ENCODE data around the gene POLR3K. TPM values are rescaled to one million over a fixed set of nuclear protein-coding genes. Genes with fewer than 3 reads are reported as not detected.

POLR3K gene
- total and polyA plus RNA-seq, 2 donors (not counting 1 experiment from before 2014, with no cell fraction given): 3.3 to 12.9 TPM

DNA sequence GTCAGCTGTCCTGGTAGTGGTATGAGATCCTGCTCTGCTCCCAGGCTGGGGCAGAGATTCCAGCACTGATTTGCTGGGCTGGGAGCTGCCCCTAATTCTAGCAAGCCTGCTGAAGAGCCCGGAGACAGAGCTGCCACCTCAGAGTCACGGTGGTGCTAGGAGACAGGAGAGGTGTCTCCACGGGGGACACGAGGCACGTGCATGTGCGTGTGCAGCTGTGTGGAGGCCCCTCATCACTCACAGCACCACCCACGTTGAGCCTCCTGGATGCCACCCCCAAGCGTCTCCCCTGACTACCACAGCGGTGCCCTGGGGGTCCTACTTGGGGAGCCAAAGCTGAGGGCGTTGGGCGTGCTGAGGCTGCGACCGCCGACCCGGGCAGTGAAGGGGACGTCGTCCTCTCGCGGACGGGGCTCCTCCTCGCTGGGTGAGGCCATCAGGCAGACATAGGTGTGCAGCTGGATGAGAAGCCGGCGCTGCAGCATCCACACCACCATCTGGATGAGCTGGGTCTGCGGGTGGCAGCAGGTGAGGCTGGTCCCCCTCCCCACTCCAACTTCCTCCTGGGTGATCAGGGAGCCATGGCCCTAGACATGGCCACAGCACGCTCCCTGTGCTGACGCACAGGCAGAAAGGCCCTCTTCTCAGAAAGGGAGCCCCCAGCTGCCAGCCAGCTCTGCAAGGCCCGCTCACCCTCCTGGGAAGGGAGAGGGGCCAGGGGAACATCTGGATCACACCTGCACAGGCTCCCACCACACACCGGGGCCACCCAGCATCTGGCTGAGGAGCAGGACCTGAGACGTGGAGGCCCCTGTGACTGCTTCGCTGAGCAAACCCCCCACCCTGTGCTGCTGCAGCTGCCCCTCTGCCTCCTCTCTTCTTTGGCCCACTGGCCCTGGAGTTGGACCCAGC is 36.2 kb upstream of the POLR3K start:
- no peak overlapping the region for H3K9ac ChIP-seq (ENCODE audit: insufficient read depth, low read length)
- no peak for DNase-seq (ENCODE audit: low read depth in 2 of 2)

DNA sequence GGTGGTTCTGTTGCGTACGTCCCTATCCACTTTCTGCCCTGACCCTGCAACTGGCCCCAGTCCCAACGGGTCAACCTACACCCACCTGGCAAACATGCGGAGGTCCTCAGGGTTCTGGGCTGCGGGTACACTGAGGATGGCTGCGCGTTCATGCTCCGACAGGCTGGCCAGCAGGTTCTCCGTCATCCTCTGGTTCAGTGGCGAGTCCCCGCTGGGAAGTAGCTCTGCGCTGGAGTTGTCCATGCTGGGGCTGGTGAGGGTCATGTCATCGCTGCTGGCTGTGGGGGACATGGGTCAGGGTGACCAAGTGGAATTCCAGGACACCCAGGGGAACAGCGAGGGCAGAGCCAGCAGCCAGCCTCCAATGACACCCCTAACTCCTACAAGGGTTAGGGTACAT is 35.2 kb upstream of the POLR3K start:
- Histone ChIP-seq H3K9me3 (ENCODE audit: control insufficient read depth, insufficient read depth, low read depth, low read length) (no peaks in the 10 kb centered on the region), H4K20me1 (ENCODE audit: control insufficient read depth, extremely low read depth, insufficient read depth, low read length) (no peaks in the 10 kb centered on the region), H3K27me3 (ENCODE audit: control insufficient read depth, insufficient read depth, low read length) (no peaks in the 10 kb centered on the region), H2AFZ (ENCODE audit: low read length) (no peak overlapping the region), H3K9ac (ENCODE audit: insufficient read depth, low read length) (no peak overlapping the region), H3K4me2 (ENCODE audit: extremely low read depth, insufficient read depth, low read length) (no peak overlapping the region), H3K36me3 (ENCODE audit: control insufficient read depth, insufficient read depth, low read length) (peaks cover 36% of the 10 kb centered on the region), H3K27ac (ENCODE audit: insufficient read depth, low read length) (no peak overlapping the region), H3K4me3 (replicated peaks in 1 of 4; ENCODE audit: control extremely low read depth in 1 of 4, insufficient read depth in 1 of 4, low read depth in 3 of 4, low read length in 4 of 4) (no peak overlapping the region), H3K79me2 (ENCODE audit: control insufficient read depth, insufficient read depth, low read length) (peaks cover 16% of the 10 kb centered on the region), H3K4me1 (ENCODE audit: control insufficient read depth, extremely low read depth, insufficient read depth, low read length) (peaks cover 24% of the 10 kb centered on the region)
- TF ChIP-seq CTCF (conservative IDR thresholded peaks at IDR 0.05 in 1 of 2, IDR thresholded peaks at IDR 0.05 in 1 of 2; ENCODE audit: low read depth in 1 of 2, low read length in 2 of 2) (no peak), EZH2 (IDR thresholded peaks at IDR 0.05; ENCODE audit: low read length, missing control alignments) (no peak)
- DNase-seq (ENCODE audit: low read depth in 2 of 2): no peak

More for the DNA sequence above, 36.2 kb upstream of the POLR3K start:
- TF ChIP-seq CTCF (conservative IDR thresholded peaks at IDR 0.05 in 1 of 2, IDR thresholded peaks at IDR 0.05 in 1 of 2; ENCODE audit: low read depth in 1 of 2, low read length in 2 of 2): no peak
- TF ChIP-seq EZH2 (IDR thresholded peaks at IDR 0.05; ENCODE audit: low read length, missing control alignments): no peak
- Histone ChIP-seq H3K27me3 (ENCODE audit: control insufficient read depth, insufficient read depth, low read length) (no peaks in the 10 kb centered on the region), H3K4me3 (replicated peaks in 1 of 4; ENCODE audit: control extremely low read depth in 1 of 4, insufficient read depth in 1 of 4, low read depth in 3 of 4, low read length in 4 of 4) (no peak overlapping the region), H2AFZ (ENCODE audit: low read length) (no peak overlapping the region), H4K20me1 (ENCODE audit: control insufficient read depth, extremely low read depth, insufficient read depth, low read length) (no peaks in the 10 kb centered on the region), H3K36me3 (ENCODE audit: control insufficient read depth, insufficient read depth, low read length) (peaks cover 34% of the 10 kb centered on the region), H3K4me1 (ENCODE audit: control insufficient read depth, extremely low read depth, insufficient read depth, low read length) (peaks cover 13% of the 10 kb centered on the region), H3K4me2 (ENCODE audit: extremely low read depth, insufficient read depth, low read length) (no peak overlapping the region), H3K79me2 (ENCODE audit: control insufficient read depth, insufficient read depth, low read length) (peaks cover 16% of the 10 kb centered on the region), H3K9me3 (ENCODE audit: control insufficient read depth, insufficient read depth, low read depth, low read length) (no peaks in the 10 kb centered on the region), H3K27ac (ENCODE audit: insufficient read depth, low read length) (no peak overlapping the region)

DNA sequence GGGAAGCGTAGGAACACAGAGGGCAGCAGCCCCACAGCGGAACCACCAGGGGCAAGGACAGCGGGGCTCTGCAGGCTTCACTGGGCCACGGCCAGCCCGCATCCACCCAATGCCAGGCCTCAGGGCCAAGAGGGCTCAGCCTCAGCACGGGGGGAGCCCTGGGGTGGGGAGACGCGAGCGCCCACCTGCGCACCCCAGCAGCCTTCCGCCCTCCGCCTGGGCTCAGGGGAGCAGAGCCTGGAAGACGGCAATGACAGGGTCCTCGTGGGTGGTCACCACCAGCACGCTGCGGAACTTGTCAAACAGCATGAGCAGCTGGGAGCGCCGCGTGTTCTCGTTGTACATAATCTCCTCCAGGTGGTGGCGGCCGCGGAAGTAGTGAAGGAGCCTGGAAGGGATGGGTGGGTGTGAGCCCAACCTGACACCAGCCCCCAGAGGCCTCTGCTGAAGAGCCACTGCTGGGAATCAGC is 33.1 kb upstream of the POLR3K start:
- TF ChIP-seq CTCF (conservative IDR thresholded peaks at IDR 0.05 in 1 of 2, IDR thresholded peaks at IDR 0.05 in 1 of 2; ENCODE audit: low read depth in 1 of 2, low read length in 2 of 2): no peak
- no peak for TF ChIP-seq EZH2 (IDR thresholded peaks at IDR 0.05; ENCODE audit: low read length, missing control alignments)
- H3K36me3 ChIP-seq (ENCODE audit: control insufficient read depth, insufficient read depth, low read length): peaks cover 46% of the 10 kb centered on the region
- H3K4me3 ChIP-seq (replicated peaks in 1 of 4; ENCODE audit: control extremely low read depth in 1 of 4, insufficient read depth in 1 of 4, low read depth in 3 of 4, low read length in 4 of 4): no peak overlapping the region
- no peak overlapping the region for H3K9ac ChIP-seq (ENCODE audit: insufficient read depth, low read length)
- DNase-seq (ENCODE audit: low read depth in 2 of 2): no peak
- H3K79me2 ChIP-seq (ENCODE audit: control insufficient read depth, insufficient read depth, low read length): peaks cover 21% of the 10 kb centered on the region
- H3K27ac ChIP-seq (ENCODE audit: insufficient read depth, low read length): peak overlapping the region; percentile 23
- no peaks in the 10 kb centered on the region for H3K27me3 ChIP-seq (ENCODE audit: control insufficient read depth, insufficient read depth, low read length)
- H2AFZ ChIP-seq (ENCODE audit: low read length): no peak overlapping the region
- peaks cover 27% of the 10 kb centered on the region for H3K4me1 ChIP-seq (ENCODE audit: control insufficient read depth, extremely low read depth, insufficient read depth, low read length)
- H4K20me1 ChIP-seq (ENCODE audit: control insufficient read depth, extremely low read depth, insufficient read depth, low read length): no peaks in the 10 kb centered on the region
- H3K4me2 ChIP-seq (ENCODE audit: extremely low read depth, insufficient read depth, low read length): no peak overlapping the region
- H3K9me3 ChIP-seq (ENCODE audit: control insufficient read depth, insufficient read depth, low read depth, low read length): no peaks in the 10 kb centered on the region

Measured in fibroblast of lung (primary cell).